Measurements from ENCODE around the gene ADAM15. TPM values are rescaled to one million over a fixed set of nuclear protein-coding genes. Genes with fewer than 3 reads are reported as not detected.

The ADAM15 gene
- total and polyA plus RNA-seq, 7 donors, result 37.8 to 186 (median 54.9) TPM

DNA sequence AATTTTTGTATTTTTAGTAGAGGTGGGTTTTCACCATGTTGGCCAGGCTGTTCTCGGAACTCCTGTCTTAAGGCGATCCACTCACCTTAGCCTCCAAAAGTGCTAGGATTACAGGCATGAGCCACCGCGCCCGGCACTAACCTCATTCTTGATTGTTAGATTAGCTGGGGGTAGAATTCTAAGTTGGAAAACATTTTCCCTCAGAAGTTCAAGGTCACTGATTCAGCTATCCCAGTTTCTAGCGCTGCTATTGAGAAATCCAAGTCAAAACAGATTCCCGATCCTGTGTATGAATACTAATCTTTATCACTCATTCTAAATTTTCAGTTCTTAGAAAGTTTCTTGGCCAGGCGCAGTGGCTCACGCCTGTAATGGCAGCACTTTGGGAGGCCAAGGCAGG is 52.2 kb downstream of the ADAM15 start:
- intact Hi-C loops (cut with DNase I), result no loop called here
- Histone ChIP-seq H3K27me3 (no peaks in the 10 kb centered on the region), H3K9me3 (no peaks in the 10 kb centered on the region), H3K27ac (no peak overlapping the region), H3K4me1 (no peaks in the 10 kb centered on the region), H3K36me3 (no peaks in the 10 kb centered on the region), H3K4me3 (no peak overlapping the region)
- WGBS, 2 donors, result 88 to 89% methylated on average over 9 of the region's 9 CpGs
- no peak for DNase-seq
- TF ChIP-seq POLR2AphosphoS5 (IDR thresholded peaks at IDR 0.05), result no peak
- TF ChIP-seq EP300 (IDR thresholded peaks at IDR 0.05), result no peak
- TF ChIP-seq CTCF (IDR thresholded peaks at IDR 0.05), result no peak
- no peak for TF ChIP-seq POLR2A (IDR thresholded peaks at IDR 0.05)

DNA sequence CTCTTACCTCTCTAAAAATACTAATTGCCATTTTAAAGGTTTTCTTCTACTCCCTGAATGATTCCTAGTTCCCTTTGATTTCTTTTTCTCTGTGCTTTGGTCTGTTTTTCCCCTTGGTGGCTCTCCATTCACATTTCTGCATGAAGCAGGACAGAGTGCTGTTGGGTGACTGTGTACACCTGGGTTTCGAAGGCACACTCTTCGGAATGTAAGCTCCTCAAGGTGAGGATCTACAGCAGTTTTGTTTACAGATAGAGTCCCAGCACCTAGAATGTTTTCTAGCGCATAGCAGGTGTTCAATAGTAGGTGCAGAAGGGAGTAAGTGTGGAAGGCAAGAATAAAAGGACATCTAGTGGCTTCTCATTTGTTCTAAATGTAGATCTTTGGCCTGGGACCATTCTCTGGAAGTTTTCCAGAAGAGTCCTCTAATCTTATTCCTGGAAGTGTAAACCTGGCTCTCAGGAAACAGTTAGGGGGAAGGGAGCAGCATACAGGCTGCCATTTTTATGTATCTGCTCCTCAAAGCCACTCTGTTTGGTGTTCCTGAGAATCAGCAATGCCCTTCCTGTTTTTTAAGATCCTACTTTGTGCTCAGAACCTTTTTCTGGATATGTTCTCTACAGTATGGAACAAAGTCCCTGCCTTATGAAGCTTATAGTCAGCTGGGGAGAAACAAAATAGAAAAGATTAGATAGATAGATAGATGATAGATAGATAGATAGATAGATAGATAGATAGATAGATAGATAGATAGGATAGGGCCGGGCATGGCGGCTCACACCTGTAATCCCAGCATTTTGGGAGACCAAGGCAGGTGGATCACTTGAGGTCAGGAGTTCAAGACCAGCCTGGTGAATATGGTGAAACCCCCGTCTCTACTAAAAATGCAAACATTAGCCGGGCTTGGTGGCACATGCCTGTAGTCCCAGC is 53.8 kb downstream of the ADAM15 start:
- Histone ChIP-seq H3K9me3 (no peaks in the 10 kb centered on the region), H3K4me1 (no peaks in the 10 kb centered on the region), H3K27ac (no peak overlapping the region), H3K27me3 (no peaks in the 10 kb centered on the region), H3K36me3 (no peaks in the 10 kb centered on the region), H3K4me3 (no peak overlapping the region)
- DNase-seq, result no peak
- TF ChIP-seq CTCF (IDR thresholded peaks at IDR 0.05), result no peak
- no peak for TF ChIP-seq POLR2AphosphoS5 (IDR thresholded peaks at IDR 0.05)
- no peak for TF ChIP-seq EP300 (IDR thresholded peaks at IDR 0.05)
- TF ChIP-seq POLR2A (IDR thresholded peaks at IDR 0.05), result no peak
- intact Hi-C loops (cut with DNase I), result no loop called here
- 73 to 89% methylated on average over 7 of the region's 7 CpGs for WGBS, 2 donors

GRCh38 chr1:155105604-155106011 is 54.5 kb downstream of the ADAM15 start:
- no peaks in the 10 kb centered on the region for H3K36me3 ChIP-seq
- no peak overlapping the region for H3K27ac ChIP-seq
- DNase-seq, result peak; percentile 87
- no peak for TF ChIP-seq EP300 (IDR thresholded peaks at IDR 0.05)
- no peak for TF ChIP-seq POLR2AphosphoS5 (IDR thresholded peaks at IDR 0.05)
- no peak for TF ChIP-seq POLR2A (IDR thresholded peaks at IDR 0.05)
- TF ChIP-seq CTCF (IDR thresholded peaks at IDR 0.05), result no peak
- H3K4me1 ChIP-seq, result no peaks in the 10 kb centered on the region
- H3K4me3 ChIP-seq, result no peak overlapping the region
- intact Hi-C loops (cut with DNase I), result no loop called here
- no peaks in the 10 kb centered on the region for H3K27me3 ChIP-seq
- WGBS, 2 donors, result 26 to 59% methylated on average over 7 of the region's 7 CpGs
- H3K9me3 ChIP-seq, result no peaks in the 10 kb centered on the region

DNA sequence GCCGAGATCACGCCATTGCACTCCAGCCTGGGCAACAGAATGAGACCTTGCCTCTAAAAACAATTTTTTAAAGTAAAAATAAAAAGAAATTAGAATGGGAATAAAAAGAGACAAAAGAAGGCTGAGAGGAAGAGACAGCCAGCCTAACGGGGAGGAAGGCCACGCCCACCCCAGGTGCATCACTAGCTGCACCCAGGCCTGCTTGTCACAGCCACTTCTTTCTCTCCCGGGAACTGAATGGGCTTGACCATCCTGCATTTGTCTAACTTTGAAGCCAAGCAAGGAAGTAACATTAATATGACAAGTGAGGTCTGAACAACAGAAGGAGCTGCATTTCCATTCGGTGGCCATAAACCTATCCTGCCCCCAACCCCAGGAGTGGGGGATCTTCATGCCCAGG is 55.7 kb downstream of the ADAM15 start:
- TF ChIP-seq EP300 (IDR thresholded peaks at IDR 0.05) (no peak), POLR2A (IDR thresholded peaks at IDR 0.05) (no peak), CTCF (IDR thresholded peaks at IDR 0.05) (no peak), POLR2AphosphoS5 (IDR thresholded peaks at IDR 0.05) (no peak)
- Histone ChIP-seq H3K27me3 (no peaks in the 10 kb centered on the region), H3K36me3 (no peaks in the 10 kb centered on the region), H3K4me1 (no peaks in the 10 kb centered on the region), H3K9me3 (no peaks in the 10 kb centered on the region), H3K4me3 (no peak overlapping the region), H3K27ac (no peak overlapping the region)
- intact Hi-C loops (cut with DNase I), result no loop called here
- DNase-seq, result no peak
- WGBS, 2 donors, result 62 to 70% methylated on average over 6 of the region's 6 CpGs
